Stimulated activated CD8-positive, alpha-beta memory T cell treated with anti-CD3 and anti-CD28 coated beads, Interleukin-7, amount 100 ng/mL, for 48 hours (primary cell): ENCODE data around the gene CLOCK.

Experiments
- DNase-seq, 2 donors: peaks; one replicate each; pipeline ENCODE4 v3.0.0-alpha.2; 2020; ENCODE audit warnings: low read depth in 1 of 2; ENCODE audit errors: extremely low read depth in 1 of 2

CLOCK gene

GRCh38 chr4:55431710-55432336, 114.9 kb downstream of the CLOCK start:
- no peak for DNase-seq

- DNase-seq = no peak
Observed at GRCh38 chr4:55424791-55425190, 121.9 kb downstream of the CLOCK start.

GRCh38 chr4:55416176-55416575, 130.5 kb downstream of the CLOCK start:
- DNase-seq = no peak

- no peak for DNase-seq
Observed at GRCh38 chr4:55411621-55412020, 135.1 kb downstream of the CLOCK start.

GRCh38 chr4:55410431-55410830, 136.3 kb downstream of the CLOCK start:
- no peak for DNase-seq

- no peak for DNase-seq
Observed at GRCh38 chr4:55409468-55410171, 137.1 kb downstream of the CLOCK start.

- DNase-seq = no peak
Observed at GRCh38 chr4:55407764-55408163, 138.9 kb downstream of the CLOCK start.

GRCh38 chr4:55407119-55407518, 139.6 kb downstream of the CLOCK start:
- no peak for DNase-seq

GRCh38 chr4:55406545-55406944, 140.2 kb downstream of the CLOCK start:
- DNase-seq = no peak

GRCh38 chr4:55405073-55405472, 141.6 kb downstream of the CLOCK start:
- no peak for DNase-seq

- no peak for DNase-seq
Observed at GRCh38 chr4:55399581-55399980, 147.1 kb downstream of the CLOCK start.

- DNase-seq = no peak
Observed at GRCh38 chr4:55398966-55399365, 147.7 kb downstream of the CLOCK start.

GRCh38 chr4:55398461-55398860, 148.2 kb downstream of the CLOCK start:
- no peak for DNase-seq

- DNase-seq = no peak
Observed at GRCh38 chr4:55397520-55398321, 149.0 kb downstream of the CLOCK start.

GRCh38 chr4:55397126-55397436, 149.6 kb downstream of the CLOCK start:
- no peak for DNase-seq

GRCh38 chr4:55396308-55397125, 150.2 kb downstream of the CLOCK start:
- peak in 1 of 2 donors; percentile 19 for DNase-seq

- DNase-seq = peak; percentile 85 to 87
Observed at GRCh38 chr4:55395529-55396307, 151.0 kb downstream of the CLOCK start, which contains the start of gene TMEM165. TMEM165 (plus strand) TSS chr4:55395957; CDS start chr4:55396190, 233 bp downstream.

GRCh38 chr4:55395218-55395528, 151.5 kb downstream of the CLOCK start:
- DNase-seq = no peak

GRCh38 chr4:55393461-55394320, 153.0 kb downstream of the CLOCK start:
- no peak for DNase-seq
